Liver (tissue), 9 donors: ENCODE measurements around the gene PTCRA. TPM values are rescaled to one million over a fixed set of nuclear protein-coding genes. Genes with fewer than 3 reads are reported as not detected.

ENCODE experiments used
- DNase-seq: peaks from one replicate; pipeline ENCODE4 v3.0.0-alpha.2; 2017; ENCODE audit warnings: low spot score
- H3K27ac ChIP-seq, 2 donors: one replicate each; pipeline ENCODE4 v1.7.0; 2013; ENCODE audit warnings: inconsistent platforms in 2 of 2, low read length in 2 of 2, control low read depth in 1 of 2, low read depth in 1 of 2, mild to moderate bottlenecking in 1 of 2
- H3K27me3 ChIP-seq, 4 donors: one replicate each; pipeline versions ENCODE4 v1.6.1 to v1.7.0; 2013; ENCODE audit warnings: low read length in 3 of 4, inconsistent platforms in 1 of 4, mild to moderate bottlenecking in 1 of 4, moderate library complexity in 1 of 4; ENCODE audit not compliant: control insufficient read depth in 4 of 4, insufficient read depth in 4 of 4
- H3K36me3 ChIP-seq, 4 donors: one replicate each; pipeline versions ENCODE4 v1.6.1 to v1.7.0; 2013; ENCODE audit warnings: low read length in 3 of 4, mild to moderate bottlenecking in 3 of 4, low read depth in 1 of 4, moderate library complexity in 1 of 4; ENCODE audit not compliant: control insufficient read depth in 4 of 4, insufficient read depth in 3 of 4
- H3K4me1 ChIP-seq, 4 donors: one replicate each; pipeline versions ENCODE4 v1.6.1 to v1.7.0; 2013; ENCODE audit warnings: low read length in 3 of 4, mild to moderate bottlenecking in 3 of 4, moderate library complexity in 1 of 4; ENCODE audit not compliant: control insufficient read depth in 4 of 4, insufficient read depth in 4 of 4
- H3K4me3 ChIP-seq, 3 donors: one replicate each; pipeline versions ENCODE4 v1.6.1 to v1.7.0; 2013; ENCODE audit warnings: low read length in 3 of 3, control low read depth in 1 of 3, low read depth in 1 of 3, mild to moderate bottlenecking in 1 of 3
- H3K9ac ChIP-seq, 2 donors: one replicate each; pipeline ENCODE4 v1.7.0; 2013; ENCODE audit warnings: low read length in 2 of 2, mild to moderate bottlenecking in 2 of 2, moderate library complexity in 2 of 2, control low read depth in 1 of 2, low read depth in 1 of 2
- H3K9me3 ChIP-seq, 4 donors: one replicate each; pipeline versions ENCODE4 v1.6.1 to v1.7.0; 2013; ENCODE audit warnings: low read length in 3 of 4; ENCODE audit not compliant: control insufficient read depth in 4 of 4
- ATF3 ChIP-seq: IDR thresholded peaks from 2 replicates; pipeline ENCODE4 v1.6.1; 2016; ENCODE audit warnings: antibody characterized with exemption
- CTCF ChIP-seq: fragments of 150-350 bp; IDR thresholded peaks from 2 replicates; pipeline ENCODE4 v1.5.1; 2017; ENCODE audit warnings: improper control_type of control experiment, low read depth, low read length; ENCODE audit not compliant: missing input control
- EGR1 ChIP-seq, 2 donors: IDR thresholded peaks; 2 replicates each; pipeline ENCODE4 v1.6.1; 2016 to 2018; ENCODE audit warnings: antibody characterized with exemption in 2 of 2, low read depth in 2 of 2
- FOXA1 ChIP-seq: IDR thresholded peaks from 2 replicates; pipeline ENCODE4 v1.6.1; 2016; ENCODE audit warnings: antibody characterized with exemption
- FOXA2 ChIP-seq: IDR thresholded peaks from 2 replicates; pipeline ENCODE4 v1.6.1; 2016; ENCODE audit warnings: antibody characterized with exemption
- GABPA ChIP-seq, 2 donors: IDR thresholded peaks in 1 of 2; conservative IDR thresholded peaks in 1 of 2; 2 replicates each; pipeline ENCODE4 v1.6.1; 2016; ENCODE audit warnings: antibody characterized with exemption in 2 of 2, mild to moderate bottlenecking in 1 of 2, moderate library complexity in 1 of 2
- HNF4A ChIP-seq, 2 donors: conservative IDR thresholded peaks; 2 replicates each; pipeline ENCODE4 v1.6.1; 2016; ENCODE audit warnings: antibody characterized with exemption in 2 of 2, mild to moderate bottlenecking in 2 of 2
- HNF4G ChIP-seq: IDR thresholded peaks from 2 replicates; pipeline ENCODE4 v1.6.1; 2016; ENCODE audit warnings: antibody characterized with exemption
- JUND ChIP-seq, 2 donors: IDR thresholded peaks; 2 replicates each; pipeline ENCODE4 v1.6.1; 2016; ENCODE audit warnings: antibody characterized with exemption in 2 of 2
- NR2F2 ChIP-seq: IDR thresholded peaks from 2 replicates; pipeline ENCODE4 v1.6.1; 2016; ENCODE audit warnings: antibody characterized with exemption
- RAD21 ChIP-seq, 2 donors: IDR thresholded peaks; 2 replicates each; pipeline ENCODE4 v1.6.1; 2016; ENCODE audit warnings: antibody characterized with exemption in 2 of 2, mild to moderate bottlenecking in 2 of 2
- RXRA ChIP-seq, 2 donors: IDR thresholded peaks; 2 replicates each; pipeline ENCODE4 v1.6.1; 2017 to 2018; ENCODE audit warnings: antibody characterized with exemption in 2 of 2, mild to moderate bottlenecking in 1 of 2
- SP1 ChIP-seq: IDR thresholded peaks from 2 replicates; pipeline ENCODE4 v1.6.1; 2018; ENCODE audit warnings: antibody characterized with exemption, mild to moderate bottlenecking
- TAF1 ChIP-seq: conservative IDR thresholded peaks from 2 replicates; pipeline ENCODE4 v1.6.1; 2016; ENCODE audit warnings: antibody characterized with exemption, mild to moderate bottlenecking
- YY1 ChIP-seq: IDR thresholded peaks from 2 replicates; pipeline ENCODE4 v1.6.1; 2016; ENCODE audit warnings: antibody characterized with exemption, mild to moderate bottlenecking
- ZBTB33 ChIP-seq: IDR thresholded peaks from 2 replicates; pipeline ENCODE4 v1.6.1; 2016; ENCODE audit warnings: antibody characterized with exemption
- WGBS: extraction: QIAGEN DNeasy Blood & Tissue Kit; methylation state at CpG from one replicate; pipeline ENCODE4 v1.1.7; 2013; 5-methylcytosine and 5-hydroxymethylcytosine counted together
- polyA plus RNA-seq, 2 donors: library from polyadenylated mRNA; stranded (reverse) in 1 of 2; unstranded in 1 of 2; fragments of 200-250 nt in 1 of 2; fragments of >200 nt in 1 of 2; fragmentation: Nextera tagmentation in 1 of 2; extraction: Ambion mirVana in 1 of 2; gene quantifications; one replicate each; pipeline versions ENCODE4 v1.2.1 to v1.2.3, GENCODE V29; 2013 to 2015
- total RNA-seq, 2 donors: library from RNA; depleted of rRNA; stranded (reverse); fragments of >200 nt; gene quantifications; one replicate each; pipeline ENCODE4 v1.2.3, GENCODE V29; 2014
- TF ChIP-seq, protein P1 (sequence below): IDR thresholded peaks from 2 replicates; pipeline ENCODE4 v1.6.1; 2016; ENCODE audit warnings: antibody characterized with exemption, mild to moderate bottlenecking
- TF ChIP-seq, protein P2 (sequence below): IDR thresholded peaks from 2 replicates; pipeline ENCODE4 v1.6.1; 2016; ENCODE audit warnings: antibody characterized with exemption
- donor health status: healthy.
- donor health status: healthy.
- donor health status: healthy.
- donor health status: healthy.
- donor health status: healthy.

PTCRA gene
- total and polyA plus RNA-seq, 4 donors, result 0.63 to 1.1 TPM; not detected in 2

DNA sequence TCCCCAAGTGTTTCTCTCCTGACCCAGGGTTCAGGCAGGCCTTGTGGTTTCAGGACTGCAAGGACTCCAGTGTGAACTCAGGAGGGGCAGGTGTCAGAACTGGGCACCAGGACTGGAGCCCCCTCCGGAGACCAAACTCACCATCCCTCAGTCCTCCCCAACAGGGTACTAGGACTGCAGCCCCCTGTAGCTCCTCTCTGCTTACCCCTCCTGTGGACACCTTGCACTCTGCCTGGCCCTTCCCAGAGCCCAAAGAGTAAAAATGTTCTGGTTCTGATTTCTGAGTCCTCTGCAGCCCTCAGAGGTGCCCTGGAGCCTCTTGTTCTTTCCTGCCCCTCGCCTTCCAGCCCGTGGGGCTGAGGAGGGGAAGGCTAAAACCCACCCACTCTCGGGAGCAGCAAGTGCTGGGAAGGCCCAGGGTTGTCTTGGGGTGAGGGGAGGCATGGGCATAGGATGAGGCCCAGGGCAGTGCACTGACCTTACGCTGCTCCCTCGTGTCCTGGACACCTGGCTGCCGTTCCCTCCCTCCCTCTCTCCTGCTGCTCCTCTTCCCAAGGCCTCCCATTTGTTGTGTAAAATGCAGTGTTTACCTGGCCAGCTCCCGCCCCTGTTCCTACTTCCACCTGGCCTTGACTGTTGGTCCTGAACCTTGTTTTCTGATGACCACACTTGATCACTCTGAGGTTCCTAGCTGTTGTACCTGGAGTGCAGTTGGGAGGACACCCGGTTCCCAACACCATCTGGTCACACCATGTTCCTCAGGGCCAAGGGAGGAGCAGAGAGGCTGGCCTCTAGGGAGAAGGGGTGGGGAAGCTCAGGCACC lies 23.3 kb downstream of the PTCRA start:
- TF ChIP-seq ATF3 (peak; percentile 89), EGR1 (IDR thresholded peaks at IDR 0.05; ENCODE audit: low read depth in 2 of 2) (peak in 1 of 2 donors; percentile 61), FOXA1 (peak; percentile 87), NR2F2 (peak; percentile 84), RAD21 (IDR thresholded peaks at IDR 0.05) (peak; percentile 39 to 68), HNF4A (conservative IDR thresholded peaks at IDR 0.05) (peak; percentile 98 to 99), JUND (IDR thresholded peaks at IDR 0.05) (peak; percentile 85 to 90), RXRA (IDR thresholded peaks at IDR 0.05) (peak; percentile 98 to 99), FOXA2 (peak; percentile 88), CTCF (no peak), SP1 (peak; percentile 100), YY1 (peak; percentile 87), HNF4G (peak; percentile 94), GABPA (IDR thresholded peaks at IDR 0.05 in 1 of 2, conservative IDR thresholded peaks at IDR 0.05 in 1 of 2) (peak in 1 of 2 donors; percentile 68), TAF1 (peak; percentile 56), ZBTB33 (peak; percentile 93)
- TF ChIP-seq, protein P1, sequence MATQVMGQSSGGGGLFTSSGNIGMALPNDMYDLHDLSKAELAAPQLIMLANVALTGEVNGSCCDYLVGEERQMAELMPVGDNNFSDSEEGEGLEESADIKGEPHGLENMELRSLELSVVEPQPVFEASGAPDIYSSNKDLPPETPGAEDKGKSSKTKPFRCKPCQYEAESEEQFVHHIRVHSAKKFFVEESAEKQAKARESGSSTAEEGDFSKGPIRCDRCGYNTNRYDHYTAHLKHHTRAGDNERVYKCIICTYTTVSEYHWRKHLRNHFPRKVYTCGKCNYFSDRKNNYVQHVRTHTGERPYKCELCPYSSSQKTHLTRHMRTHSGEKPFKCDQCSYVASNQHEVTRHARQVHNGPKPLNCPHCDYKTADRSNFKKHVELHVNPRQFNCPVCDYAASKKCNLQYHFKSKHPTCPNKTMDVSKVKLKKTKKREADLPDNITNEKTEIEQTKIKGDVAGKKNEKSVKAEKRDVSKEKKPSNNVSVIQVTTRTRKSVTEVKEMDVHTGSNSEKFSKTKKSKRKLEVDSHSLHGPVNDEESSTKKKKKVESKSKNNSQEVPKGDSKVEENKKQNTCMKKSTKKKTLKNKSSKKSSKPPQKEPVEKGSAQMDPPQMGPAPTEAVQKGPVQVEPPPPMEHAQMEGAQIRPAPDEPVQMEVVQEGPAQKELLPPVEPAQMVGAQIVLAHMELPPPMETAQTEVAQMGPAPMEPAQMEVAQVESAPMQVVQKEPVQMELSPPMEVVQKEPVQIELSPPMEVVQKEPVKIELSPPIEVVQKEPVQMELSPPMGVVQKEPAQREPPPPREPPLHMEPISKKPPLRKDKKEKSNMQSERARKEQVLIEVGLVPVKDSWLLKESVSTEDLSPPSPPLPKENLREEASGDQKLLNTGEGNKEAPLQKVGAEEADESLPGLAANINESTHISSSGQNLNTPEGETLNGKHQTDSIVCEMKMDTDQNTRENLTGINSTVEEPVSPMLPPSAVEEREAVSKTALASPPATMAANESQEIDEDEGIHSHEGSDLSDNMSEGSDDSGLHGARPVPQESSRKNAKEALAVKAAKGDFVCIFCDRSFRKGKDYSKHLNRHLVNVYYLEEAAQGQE, result peak; percentile 75
- TF ChIP-seq, protein P2, sequence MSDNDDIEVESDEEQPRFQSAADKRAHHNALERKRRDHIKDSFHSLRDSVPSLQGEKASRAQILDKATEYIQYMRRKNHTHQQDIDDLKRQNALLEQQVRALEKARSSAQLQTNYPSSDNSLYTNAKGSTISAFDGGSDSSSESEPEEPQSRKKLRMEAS, result peak; percentile 98
- 43% methylated on average over 9 of the region's 9 CpGs for WGBS
- H3K27me3 ChIP-seq, result no peaks in the 10 kb centered on the region
- peaks cover 23 to 58% (median 52%) of the 10 kb centered on the region in 4 donors for H3K4me1 ChIP-seq
- peak overlapping the region in 1 of 3 donors; percentile 21 for H3K4me3 ChIP-seq
- H3K9ac ChIP-seq, result no peak overlapping the region
- H3K27ac ChIP-seq, result peak overlapping the region; percentile 40 to 83
- peak; percentile 43 for DNase-seq
- H3K9me3 ChIP-seq, result no peaks in the 10 kb centered on the region
- H3K36me3 ChIP-seq, result peaks cover 2 to 25% (median 5%) of the 10 kb centered on the region in 4 donors
